SU-DHL-6 (cell line): Measurements from ENCODE around the gene PKD1.

Experiments
- H2AFZ ChIP-seq: fragments of 200-600 bp; sonication (generic); 2 replicates; pipeline ENCODE4 v1.6.1; 2014; ENCODE audit warnings: low read depth, mild to moderate bottlenecking, moderate library complexity, mixed read lengths, antibody characterized with exemption, low read length; ENCODE audit not compliant: severe bottlenecking
- H3F3A ChIP-seq: fragments of 200-600 bp; shearing (Covaris generic); 2 replicates; pipeline ENCODE4 v1.6.0; 2016; ENCODE audit warnings: antibody characterized with exemption, mild to moderate bottlenecking; ENCODE audit not compliant: insufficient read depth
- H3K27ac ChIP-seq: fragments of 200-600 bp; sonication (generic); 2 replicates; pipeline ENCODE4 v1.5.1; 2016; ENCODE audit warnings: low read depth, mild to moderate bottlenecking, low read length, moderate library complexity, mixed read lengths
- H3K27me3 ChIP-seq: fragments of 200-600 bp; sonication (generic), shearing (Covaris generic); 2 replicates; pipeline ENCODE4 v1.6.0; 2014; ENCODE audit warnings: mild to moderate bottlenecking, low read length
- H3K36me3 ChIP-seq: fragments of 200-600 bp; sonication (generic); 2 replicates; pipeline ENCODE4 v1.6.1; 2014; ENCODE audit warnings: mild to moderate bottlenecking, low read length, mixed read lengths
- H3K4me2 ChIP-seq: fragments of 300-600, 200-600 bp; shearing (Covaris generic), sonication (generic); 2 replicates; pipeline ENCODE4 v1.6.0; 2014; ENCODE audit warnings: low read length, low read depth, mild to moderate bottlenecking; ENCODE audit not compliant: poor library complexity, severe bottlenecking
- H3K4me3 ChIP-seq: fragments of 200-600 bp; sonication (generic); 2 replicates; pipeline ENCODE4 v1.5.1; 2014; ENCODE audit warnings: antibody characterized with exemption, low read length, mild to moderate bottlenecking, mixed read lengths; ENCODE audit not compliant: insufficient read depth, poor library complexity, severe bottlenecking
- H3K79me2 ChIP-seq: fragments of 200-600 bp; sonication (generic); 2 replicates; pipeline ENCODE4 v1.6.1; 2014; ENCODE audit warnings: mild to moderate bottlenecking, low read length, moderate library complexity; ENCODE audit not compliant: insufficient read depth
- H3K9ac ChIP-seq: fragments of 200-600 bp; sonication (generic); 2 replicates; pipeline ENCODE4 v1.7.0; 2014; ENCODE audit warnings: mild to moderate bottlenecking, low read length
- H3K9me2 ChIP-seq: fragments of 200-600 bp; sonication (generic); replicated peaks from 2 replicates; pipeline ENCODE4 v1.6.1; 2014; ENCODE audit warnings: low read length; ENCODE audit not compliant: insufficient read depth
- H3K9me3 ChIP-seq: fragments of 200-600 bp; sonication (generic); 2 replicates; pipeline ENCODE4 v1.6.1; 2014; ENCODE audit warnings: low read length, mixed read lengths; ENCODE audit not compliant: insufficient read depth
- H4K20me1 ChIP-seq: fragments of 200-600 bp; sonication (generic); 2 replicates; pipeline ENCODE4 v1.6.1; 2014; ENCODE audit warnings: low read depth, mild to moderate bottlenecking, antibody characterized with exemption, low read length, moderate library complexity, mixed read lengths
- EZH2phosphoT487 ChIP-seq: fragments of 200-600 bp; sonication (generic), shearing (Covaris generic); conservative IDR thresholded peaks from 2 replicates; pipeline ENCODE4 v1.6.1; 2018; ENCODE audit warnings: mild to moderate bottlenecking, antibody characterized with exemption, low read length, moderate library complexity, mixed read lengths
- TF ChIP-seq, protein P1 (sequence below): fragments of 200-600 bp; sonication (generic); IDR thresholded peaks from one replicate; pipeline ENCODE4 v1.5.1; 2017; ENCODE audit warnings: antibody characterized with exemption, mild to moderate bottlenecking, low read length, moderate library complexity; ENCODE audit not compliant: insufficient read depth, poor library complexity, severe bottlenecking

PKD1 gene

DNA sequence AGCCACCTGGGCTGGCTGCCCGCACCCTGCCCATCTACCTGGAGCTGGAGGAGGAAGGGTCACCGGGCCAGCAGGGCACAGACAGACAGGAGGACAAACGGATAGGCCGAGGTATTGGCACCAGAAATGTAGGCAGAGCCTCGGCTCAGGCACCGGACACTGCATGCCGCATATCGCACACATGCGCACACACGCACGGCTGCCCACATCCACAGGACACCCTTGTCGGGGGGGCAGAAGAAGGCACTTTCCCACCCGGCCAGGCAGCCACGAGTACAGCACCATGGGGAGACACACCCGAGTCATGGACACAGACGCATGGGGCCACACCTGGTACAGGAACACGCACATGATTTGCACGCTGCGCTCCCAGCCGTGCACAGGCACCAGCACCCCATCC is 46.3 kb upstream of the PKD1 start:
- no peak overlapping the region for H3K4me3 ChIP-seq
- H3K9ac ChIP-seq, result no peak overlapping the region
- no peaks in the 10 kb centered on the region for H3K9me2 ChIP-seq
- no peak overlapping the region for H3K27ac ChIP-seq
- no peak overlapping the region for H3K4me2 ChIP-seq
- H2AFZ ChIP-seq, result no peak overlapping the region
- no peaks in the 10 kb centered on the region for H3K9me3 ChIP-seq
- no peaks in the 10 kb centered on the region for H3F3A ChIP-seq
- H3K79me2 ChIP-seq, result no peaks in the 10 kb centered on the region
- no peaks in the 10 kb centered on the region; the same call in 1 of the 2 replicates for H4K20me1 ChIP-seq
- H3K36me3 ChIP-seq, result no peaks in the 10 kb centered on the region
- H3K27me3 ChIP-seq, result no peaks in the 10 kb centered on the region
- no peak for TF ChIP-seq EZH2phosphoT487
- TF ChIP-seq, protein P1, sequence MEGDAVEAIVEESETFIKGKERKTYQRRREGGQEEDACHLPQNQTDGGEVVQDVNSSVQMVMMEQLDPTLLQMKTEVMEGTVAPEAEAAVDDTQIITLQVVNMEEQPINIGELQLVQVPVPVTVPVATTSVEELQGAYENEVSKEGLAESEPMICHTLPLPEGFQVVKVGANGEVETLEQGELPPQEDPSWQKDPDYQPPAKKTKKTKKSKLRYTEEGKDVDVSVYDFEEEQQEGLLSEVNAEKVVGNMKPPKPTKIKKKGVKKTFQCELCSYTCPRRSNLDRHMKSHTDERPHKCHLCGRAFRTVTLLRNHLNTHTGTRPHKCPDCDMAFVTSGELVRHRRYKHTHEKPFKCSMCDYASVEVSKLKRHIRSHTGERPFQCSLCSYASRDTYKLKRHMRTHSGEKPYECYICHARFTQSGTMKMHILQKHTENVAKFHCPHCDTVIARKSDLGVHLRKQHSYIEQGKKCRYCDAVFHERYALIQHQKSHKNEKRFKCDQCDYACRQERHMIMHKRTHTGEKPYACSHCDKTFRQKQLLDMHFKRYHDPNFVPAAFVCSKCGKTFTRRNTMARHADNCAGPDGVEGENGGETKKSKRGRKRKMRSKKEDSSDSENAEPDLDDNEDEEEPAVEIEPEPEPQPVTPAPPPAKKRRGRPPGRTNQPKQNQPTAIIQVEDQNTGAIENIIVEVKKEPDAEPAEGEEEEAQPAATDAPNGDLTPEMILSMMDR, result no peak

DNA sequence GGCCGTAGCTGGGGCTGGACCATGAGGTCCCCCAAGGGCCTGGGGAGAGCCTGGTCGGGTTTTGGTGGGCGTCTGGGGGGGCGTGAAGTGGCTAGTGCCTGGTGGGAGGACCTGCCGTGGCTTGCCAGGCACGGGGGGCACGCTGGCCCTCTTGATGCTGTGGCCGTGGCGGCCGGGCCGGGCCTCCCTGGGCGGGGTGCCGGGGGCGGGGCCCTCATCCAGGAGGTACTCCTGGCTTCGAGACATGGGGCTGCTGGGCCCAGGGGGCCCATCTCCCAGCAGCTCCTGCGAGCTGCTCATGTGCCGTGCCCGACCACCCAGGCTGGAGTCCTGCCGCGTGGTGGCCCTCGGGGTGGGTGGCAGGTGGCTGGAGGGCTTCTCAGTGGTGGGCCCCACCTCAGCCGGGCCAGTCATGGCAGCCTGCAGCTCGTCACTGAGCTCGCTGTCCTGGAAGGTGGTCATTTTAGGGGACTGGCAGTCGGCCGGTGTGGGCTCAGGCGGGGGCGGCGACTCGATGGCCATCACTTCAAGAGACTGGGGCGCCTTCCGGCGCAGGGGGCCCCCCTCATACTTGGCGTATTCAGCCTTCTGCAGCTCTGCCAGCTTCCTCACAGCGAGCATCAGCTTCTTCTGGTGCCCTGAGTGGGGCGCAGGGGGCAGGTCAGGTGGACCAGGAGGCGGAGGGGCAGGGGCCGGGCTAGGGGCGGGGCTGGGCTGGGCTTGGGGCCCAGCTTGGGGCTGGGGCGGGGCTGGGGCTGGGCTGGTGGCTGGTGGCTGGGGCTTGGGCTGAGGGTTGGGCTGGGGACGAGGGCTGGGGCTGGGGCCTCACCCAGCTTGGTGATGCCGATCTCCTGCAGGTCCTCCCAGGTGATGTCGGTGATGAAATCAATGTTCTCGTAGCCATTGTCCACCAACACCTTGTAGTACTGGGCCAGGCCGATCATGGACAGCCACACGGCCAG is 45.5 kb upstream of the PKD1 start:
- TF ChIP-seq, protein P1, result no peak
- no peak for TF ChIP-seq EZH2phosphoT487
- H3K9ac ChIP-seq, result no peak overlapping the region
- H3K9me2 ChIP-seq, result no peaks in the 10 kb centered on the region
- no peak overlapping the region for H3K4me2 ChIP-seq
- no peaks in the 10 kb centered on the region for H3K36me3 ChIP-seq
- H3F3A ChIP-seq, result no peaks in the 10 kb centered on the region
- no peaks in the 10 kb centered on the region; the same call in 1 of the 2 replicates for H4K20me1 ChIP-seq
- H2AFZ ChIP-seq, result no peak overlapping the region
- H3K27me3 ChIP-seq, result no peaks in the 10 kb centered on the region
- H3K9me3 ChIP-seq, result no peaks in the 10 kb centered on the region
- H3K79me2 ChIP-seq, result no peaks in the 10 kb centered on the region
- no peak overlapping the region for H3K4me3 ChIP-seq
- no peak overlapping the region for H3K27ac ChIP-seq

DNA sequence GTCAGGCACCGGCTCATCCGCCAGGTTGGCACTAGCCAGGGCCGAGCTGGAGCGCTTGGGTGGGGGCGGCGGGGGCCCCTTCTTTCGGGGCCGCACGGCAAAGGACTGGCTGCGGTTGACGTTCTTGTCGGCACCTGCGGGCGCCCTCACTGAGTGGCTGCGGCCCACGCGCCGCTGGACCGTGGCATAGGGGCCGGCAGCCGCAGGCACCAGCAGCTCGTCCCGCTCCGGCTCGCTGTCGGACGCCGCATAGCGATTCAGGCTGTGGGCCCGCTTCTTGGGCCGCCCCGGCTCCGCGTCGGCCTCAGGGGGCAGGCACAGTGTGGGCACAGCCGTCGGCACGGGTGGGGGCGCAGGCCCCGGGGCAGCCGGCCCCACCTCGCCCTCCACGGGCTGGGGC is 44.8 kb upstream of the PKD1 start:
- Histone ChIP-seq H4K20me1 (no peaks in the 10 kb centered on the region; the same call in 1 of the 2 replicates), H3K27ac (no peak overlapping the region), H3K27me3 (no peaks in the 10 kb centered on the region), H3F3A (no peaks in the 10 kb centered on the region), H3K4me2 (no peak overlapping the region), H3K9me3 (no peaks in the 10 kb centered on the region), H3K4me3 (no peak overlapping the region), H3K9ac (no peak overlapping the region), H2AFZ (no peak overlapping the region), H3K36me3 (no peaks in the 10 kb centered on the region), H3K79me2 (no peaks in the 10 kb centered on the region), H3K9me2 (no peaks in the 10 kb centered on the region)
- TF ChIP-seq, protein P1, result no peak
- no peak for TF ChIP-seq EZH2phosphoT487
